ENCODE data around the gene TBC1D8. TPM values are rescaled to one million over a fixed set of nuclear protein-coding genes. Genes with fewer than 3 reads are reported as not detected.

The TBC1D8 gene
- total RNA-seq, 1 donor from 2014 or later: 16.3 TPM

DNA sequence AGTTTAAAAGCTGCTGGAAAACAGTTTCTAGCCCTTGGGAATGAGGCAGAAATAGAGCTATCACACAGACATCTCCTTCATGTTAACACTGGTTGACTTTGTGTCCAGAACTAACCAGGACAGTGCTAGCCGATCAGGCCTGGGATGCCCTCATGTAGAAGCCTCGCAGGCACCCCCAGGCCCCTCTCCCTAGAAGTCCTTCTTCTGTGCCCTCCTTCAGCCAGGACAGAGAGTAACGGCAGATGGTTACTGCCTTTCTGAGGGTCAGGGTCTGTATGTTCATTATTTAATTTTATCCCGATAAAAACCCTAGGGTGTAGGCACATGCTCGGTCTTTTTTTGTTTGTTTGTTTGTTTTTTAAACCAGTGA lies 159.8 kb downstream of the TBC1D8 start:
- Mint-ChIP-seq H3K36me3 (ENCODE audit: unreplicated experiment) (peaks cover 12% of the 10 kb centered on the region), H3K27me3 (ENCODE audit: unreplicated experiment) (no peaks in the 10 kb centered on the region), H3K27ac (ENCODE audit: unreplicated experiment) (no peak overlapping the region), H3K9me3 (ENCODE audit: unreplicated experiment) (no peaks in the 10 kb centered on the region), H3K4me3 (ENCODE audit: unreplicated experiment) (no peak overlapping the region), H3K4me1 (ENCODE audit: unreplicated experiment) (no peaks in the 10 kb centered on the region)
- no peak for DNase-seq (ENCODE audit: extremely low spot score, unreplicated experiment)
- TF ChIP-seq, protein P1, sequence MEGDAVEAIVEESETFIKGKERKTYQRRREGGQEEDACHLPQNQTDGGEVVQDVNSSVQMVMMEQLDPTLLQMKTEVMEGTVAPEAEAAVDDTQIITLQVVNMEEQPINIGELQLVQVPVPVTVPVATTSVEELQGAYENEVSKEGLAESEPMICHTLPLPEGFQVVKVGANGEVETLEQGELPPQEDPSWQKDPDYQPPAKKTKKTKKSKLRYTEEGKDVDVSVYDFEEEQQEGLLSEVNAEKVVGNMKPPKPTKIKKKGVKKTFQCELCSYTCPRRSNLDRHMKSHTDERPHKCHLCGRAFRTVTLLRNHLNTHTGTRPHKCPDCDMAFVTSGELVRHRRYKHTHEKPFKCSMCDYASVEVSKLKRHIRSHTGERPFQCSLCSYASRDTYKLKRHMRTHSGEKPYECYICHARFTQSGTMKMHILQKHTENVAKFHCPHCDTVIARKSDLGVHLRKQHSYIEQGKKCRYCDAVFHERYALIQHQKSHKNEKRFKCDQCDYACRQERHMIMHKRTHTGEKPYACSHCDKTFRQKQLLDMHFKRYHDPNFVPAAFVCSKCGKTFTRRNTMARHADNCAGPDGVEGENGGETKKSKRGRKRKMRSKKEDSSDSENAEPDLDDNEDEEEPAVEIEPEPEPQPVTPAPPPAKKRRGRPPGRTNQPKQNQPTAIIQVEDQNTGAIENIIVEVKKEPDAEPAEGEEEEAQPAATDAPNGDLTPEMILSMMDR (IDR thresholded peaks at IDR 0.05): no peak

DNA sequence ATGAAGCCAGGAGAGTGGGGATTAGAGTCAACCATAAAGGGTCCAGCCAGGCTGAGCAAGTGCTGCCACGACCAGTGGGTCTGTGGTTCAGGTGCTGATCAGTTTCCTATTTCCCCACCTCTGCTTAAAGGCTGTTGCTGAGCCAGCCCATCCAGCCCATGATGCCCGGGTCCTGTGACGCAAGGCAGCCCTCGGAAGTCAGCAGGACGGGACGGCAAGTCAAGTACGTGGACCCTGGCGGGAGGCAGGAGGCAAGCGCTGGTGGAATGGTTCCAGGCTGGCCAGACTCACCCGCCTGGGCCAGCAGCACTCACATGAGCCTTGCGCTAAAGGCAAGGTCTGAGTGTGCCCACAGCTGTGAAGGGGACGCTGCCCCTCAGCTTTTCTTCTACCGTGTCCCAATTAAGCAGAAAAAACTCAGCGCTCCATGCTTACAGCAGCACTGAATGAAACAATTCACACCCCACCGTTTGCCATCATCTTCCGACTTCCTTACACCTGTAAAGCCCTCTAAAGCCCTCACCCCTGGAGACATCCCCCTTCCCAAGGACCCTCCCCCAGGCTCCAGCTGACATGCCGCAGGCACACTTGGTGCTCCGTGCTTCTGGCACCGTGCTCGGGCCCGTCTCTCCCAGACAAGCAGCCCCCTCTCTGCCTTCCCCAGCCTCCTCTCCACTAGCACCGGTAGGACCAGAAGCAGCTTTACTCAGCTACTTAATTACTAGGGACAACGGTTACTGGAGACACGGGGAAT lies 160.4 kb downstream of the TBC1D8 start:
- DNase-seq (ENCODE audit: extremely low spot score, unreplicated experiment): no peak
- no peak overlapping the region for H3K4me3 Mint-ChIP-seq (ENCODE audit: unreplicated experiment)
- TF ChIP-seq, protein P1 (IDR thresholded peaks at IDR 0.05): no peak
- no peaks in the 10 kb centered on the region for H3K27me3 Mint-ChIP-seq (ENCODE audit: unreplicated experiment)
- H3K27ac Mint-ChIP-seq (ENCODE audit: unreplicated experiment): no peak overlapping the region
- no peaks in the 10 kb centered on the region for H3K4me1 Mint-ChIP-seq (ENCODE audit: unreplicated experiment)
- peaks cover 11% of the 10 kb centered on the region for H3K36me3 Mint-ChIP-seq (ENCODE audit: unreplicated experiment)
- no peaks in the 10 kb centered on the region for H3K9me3 Mint-ChIP-seq (ENCODE audit: unreplicated experiment)

DNA sequence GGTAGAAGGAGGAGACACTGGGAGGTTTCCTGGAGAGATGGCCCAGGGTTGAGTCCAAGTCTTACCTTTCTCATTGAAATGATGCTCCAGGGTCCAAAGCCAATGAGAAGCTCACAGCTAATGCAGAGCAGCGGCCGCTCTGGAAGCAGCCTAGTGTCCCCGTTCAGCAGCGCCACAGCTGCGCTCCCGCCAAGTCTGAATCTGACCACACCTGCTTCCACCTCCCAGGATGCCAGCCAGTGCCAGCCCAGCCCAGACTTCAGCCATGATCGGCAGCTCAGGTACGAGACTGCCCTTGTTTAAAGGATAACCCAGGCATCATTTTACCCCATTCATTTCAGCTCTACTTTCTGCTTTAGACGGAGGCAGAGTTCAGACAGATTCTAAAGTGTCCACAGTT lies 161.0 kb downstream of the TBC1D8 start:
- H3K4me1 Mint-ChIP-seq (ENCODE audit: unreplicated experiment): no peaks in the 10 kb centered on the region
- no peak overlapping the region for H3K27ac Mint-ChIP-seq (ENCODE audit: unreplicated experiment)
- H3K36me3 Mint-ChIP-seq (ENCODE audit: unreplicated experiment): peaks cover 8% of the 10 kb centered on the region
- no peaks in the 10 kb centered on the region for H3K9me3 Mint-ChIP-seq (ENCODE audit: unreplicated experiment)
- DNase-seq (ENCODE audit: extremely low spot score, unreplicated experiment): no peak
- H3K27me3 Mint-ChIP-seq (ENCODE audit: unreplicated experiment): no peaks in the 10 kb centered on the region
- H3K4me3 Mint-ChIP-seq (ENCODE audit: unreplicated experiment): no peak overlapping the region
- TF ChIP-seq, protein P1 (IDR thresholded peaks at IDR 0.05): no peak

DNA sequence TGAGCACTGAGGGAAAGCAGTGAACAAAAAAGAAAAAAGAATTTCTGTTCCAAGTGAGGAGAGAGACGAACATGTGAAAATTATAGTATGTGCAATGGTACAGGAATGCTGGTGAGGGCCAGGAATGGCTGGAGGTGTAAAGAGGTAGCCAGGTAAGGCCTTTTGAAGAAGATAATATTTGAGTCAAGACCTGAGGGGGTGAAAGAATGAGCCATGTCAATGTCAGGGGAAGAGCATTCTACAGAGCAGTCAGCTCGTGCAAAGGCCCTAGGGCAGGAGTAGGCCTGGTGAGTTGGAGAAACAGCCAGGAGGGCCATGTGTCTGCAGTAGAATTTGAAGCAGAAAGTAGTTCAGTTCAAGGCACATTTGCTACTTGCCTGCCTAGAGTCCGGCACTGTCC lies 161.5 kb downstream of the TBC1D8 start:
- no peak overlapping the region for H3K27ac Mint-ChIP-seq (ENCODE audit: unreplicated experiment)
- DNase-seq (ENCODE audit: extremely low spot score, unreplicated experiment): no peak
- no peak overlapping the region for H3K4me3 Mint-ChIP-seq (ENCODE audit: unreplicated experiment)
- H3K27me3 Mint-ChIP-seq (ENCODE audit: unreplicated experiment): no peaks in the 10 kb centered on the region
- peaks cover 8% of the 10 kb centered on the region for H3K36me3 Mint-ChIP-seq (ENCODE audit: unreplicated experiment)
- H3K9me3 Mint-ChIP-seq (ENCODE audit: unreplicated experiment): no peaks in the 10 kb centered on the region
- H3K4me1 Mint-ChIP-seq (ENCODE audit: unreplicated experiment): no peaks in the 10 kb centered on the region
- TF ChIP-seq, protein P1 (IDR thresholded peaks at IDR 0.05): no peak

DNA sequence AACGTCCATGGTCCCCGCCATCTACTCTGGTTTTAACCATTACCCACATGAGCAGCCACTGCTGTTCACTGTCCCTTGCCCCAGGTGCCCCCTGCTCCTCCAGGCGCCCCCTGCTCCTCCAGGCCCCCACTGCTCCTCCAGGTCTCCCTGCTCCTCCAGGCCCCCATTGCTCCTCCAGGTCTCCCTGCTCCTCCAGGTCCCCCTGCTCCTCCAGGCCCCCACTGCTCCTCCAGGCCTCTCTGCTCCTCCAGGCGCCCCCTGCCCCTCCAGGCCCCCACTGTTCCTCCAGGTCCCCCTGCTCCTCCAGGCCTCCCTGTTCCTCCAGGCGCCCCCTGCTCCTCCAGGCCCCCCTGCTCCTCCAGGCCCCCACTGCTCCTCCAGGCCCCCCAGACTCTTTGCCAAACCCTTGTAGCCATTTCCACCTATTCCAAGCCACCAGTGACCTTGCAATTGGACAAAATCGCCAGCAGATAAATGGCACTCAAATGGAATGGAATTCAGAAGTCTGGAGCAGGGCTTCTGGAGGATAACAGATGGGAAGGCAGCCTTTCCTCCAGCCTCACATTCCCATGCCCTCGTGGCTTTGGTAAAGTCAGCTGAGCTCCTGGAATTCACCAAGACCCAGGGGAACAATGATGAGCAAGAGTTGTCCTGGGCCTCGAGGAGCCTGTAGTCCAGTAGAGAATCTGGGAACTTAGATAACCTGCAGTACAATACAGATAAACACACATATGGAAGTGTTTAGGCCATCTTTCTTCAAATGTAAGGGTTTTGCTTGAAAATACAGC lies 162.4 kb downstream of the TBC1D8 start:
- Mint-ChIP-seq H3K4me1 (ENCODE audit: unreplicated experiment) (peaks cover 8% of the 10 kb centered on the region), H3K27ac (ENCODE audit: unreplicated experiment) (no peak overlapping the region), H3K4me3 (ENCODE audit: unreplicated experiment) (no peak overlapping the region), H3K9me3 (ENCODE audit: unreplicated experiment) (no peaks in the 10 kb centered on the region), H3K36me3 (ENCODE audit: unreplicated experiment) (peaks cover 8% of the 10 kb centered on the region), H3K27me3 (ENCODE audit: unreplicated experiment) (no peaks in the 10 kb centered on the region)
- TF ChIP-seq, protein P1 (IDR thresholded peaks at IDR 0.05): no peak
- no peak for DNase-seq (ENCODE audit: extremely low spot score, unreplicated experiment)
